GM18519 (cell line): Measurements from ENCODE around the gene PGS1.

Experiments
- ATAC-seq: cut with Tn5 transposase; IDR thresholded peaks from one replicate; pipeline ENCODE4 v1.9.1; 2021; ENCODE audit warnings: mild to moderate bottlenecking, moderate library complexity; ENCODE audit not compliant: unreplicated experiment, low FRiP score

PGS1 gene

DNA sequence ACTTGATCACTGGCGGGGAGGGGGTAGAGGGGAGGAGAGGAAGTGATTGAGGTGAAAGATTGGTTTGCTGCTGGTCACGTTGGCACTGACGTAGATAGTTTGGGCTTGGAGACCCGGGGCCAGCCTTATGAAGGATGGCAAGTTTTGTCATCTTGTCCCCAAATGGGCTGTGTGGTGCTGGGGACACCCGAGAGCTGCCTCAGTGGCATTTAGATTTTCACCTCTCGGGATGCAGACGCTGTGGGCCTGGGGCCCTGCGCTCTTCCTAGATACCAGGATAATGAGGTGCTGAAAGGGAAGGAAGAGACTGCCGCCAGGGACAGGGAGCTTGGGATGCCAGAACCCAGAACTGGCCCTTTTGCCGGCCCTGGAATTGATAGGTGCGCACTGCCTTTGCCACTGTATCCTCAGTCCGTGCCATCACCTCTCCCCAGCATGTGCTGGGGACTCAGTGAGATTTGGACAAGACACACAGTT, 17.2 kb upstream of the PGS1 start:
- no peak for ATAC-seq

DNA sequence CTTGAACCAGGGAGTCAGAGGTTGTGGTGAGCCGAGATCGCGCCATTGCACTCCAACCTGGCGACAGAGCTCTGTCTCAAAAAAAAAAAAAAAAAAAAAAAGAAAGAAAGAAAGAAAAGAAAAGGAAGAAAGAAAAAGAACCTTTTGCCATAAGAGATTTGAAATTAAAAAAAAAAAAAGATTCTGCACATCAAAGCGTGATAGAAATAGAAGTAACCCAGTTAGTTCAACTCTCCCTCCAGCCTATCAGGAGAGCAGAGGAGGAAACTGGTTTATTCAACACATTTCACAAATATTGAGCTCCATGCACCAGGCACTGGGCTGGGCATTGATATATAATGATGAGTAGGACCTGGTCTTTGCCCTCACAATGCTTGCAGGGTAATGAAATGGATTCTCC, 16.2 kb upstream of the PGS1 start:
- ATAC-seq = no peak

DNA sequence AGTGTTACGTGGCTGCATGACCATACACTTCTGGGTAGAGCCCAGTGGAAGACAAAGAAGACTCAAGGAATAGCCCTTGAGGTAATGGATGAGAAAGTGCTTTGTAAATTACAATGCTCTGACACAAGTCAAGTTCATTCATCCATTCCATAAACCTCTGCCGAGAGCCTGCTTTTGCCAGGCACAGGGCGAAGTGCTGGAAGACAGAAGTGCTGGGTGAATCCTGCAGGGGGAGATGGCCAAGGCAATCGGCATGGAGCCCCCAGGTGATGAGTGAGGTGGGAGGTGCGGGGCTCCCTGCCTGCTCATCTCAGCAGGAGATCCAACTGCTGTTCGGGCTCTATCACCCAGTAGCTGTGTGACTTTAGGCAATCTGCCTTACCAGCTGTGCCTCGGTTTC, 15.8 kb upstream of the PGS1 start:
- ATAC-seq = no peak

DNA sequence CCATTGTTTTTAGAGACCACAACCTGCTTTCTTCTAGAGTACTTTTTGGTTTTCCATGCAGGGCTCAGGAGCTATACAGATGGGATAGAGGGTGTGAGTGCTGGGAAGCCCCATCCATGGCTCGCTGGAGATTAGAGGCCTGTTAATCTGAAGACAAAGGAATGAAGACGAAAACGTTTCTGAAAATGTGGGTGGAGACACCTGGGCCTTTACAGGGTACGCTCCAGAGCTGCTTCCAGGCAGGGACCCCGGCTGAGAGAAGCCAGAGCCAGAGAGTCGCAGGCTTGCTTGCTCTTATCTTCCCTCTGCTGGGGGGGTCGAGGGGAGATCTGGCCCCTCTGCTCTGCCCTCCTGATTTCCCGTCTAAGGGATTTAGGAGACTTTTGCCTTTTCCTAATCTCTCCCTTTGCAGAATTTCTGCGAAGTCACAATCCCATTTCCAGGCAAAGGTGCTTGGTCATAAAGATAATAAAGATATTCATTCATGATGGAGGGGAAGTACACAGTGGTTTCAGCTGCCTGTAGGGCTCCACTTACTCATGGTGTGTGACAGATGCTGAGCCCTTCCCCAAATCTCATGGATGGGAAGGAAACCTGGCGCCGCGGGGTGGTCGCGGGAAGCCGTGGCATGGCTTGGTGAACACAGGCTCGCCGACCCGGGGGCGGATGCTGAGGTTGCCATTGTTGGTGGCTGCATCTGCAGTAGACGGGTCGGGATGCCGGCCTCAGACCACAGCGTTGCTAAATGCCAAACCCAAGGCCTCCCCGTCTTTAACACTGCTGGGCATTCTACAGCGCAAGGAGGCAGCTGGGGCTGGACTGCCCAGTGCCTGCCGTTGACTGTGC, 13.8 kb upstream of the PGS1 start:
- no peak for ATAC-seq

DNA sequence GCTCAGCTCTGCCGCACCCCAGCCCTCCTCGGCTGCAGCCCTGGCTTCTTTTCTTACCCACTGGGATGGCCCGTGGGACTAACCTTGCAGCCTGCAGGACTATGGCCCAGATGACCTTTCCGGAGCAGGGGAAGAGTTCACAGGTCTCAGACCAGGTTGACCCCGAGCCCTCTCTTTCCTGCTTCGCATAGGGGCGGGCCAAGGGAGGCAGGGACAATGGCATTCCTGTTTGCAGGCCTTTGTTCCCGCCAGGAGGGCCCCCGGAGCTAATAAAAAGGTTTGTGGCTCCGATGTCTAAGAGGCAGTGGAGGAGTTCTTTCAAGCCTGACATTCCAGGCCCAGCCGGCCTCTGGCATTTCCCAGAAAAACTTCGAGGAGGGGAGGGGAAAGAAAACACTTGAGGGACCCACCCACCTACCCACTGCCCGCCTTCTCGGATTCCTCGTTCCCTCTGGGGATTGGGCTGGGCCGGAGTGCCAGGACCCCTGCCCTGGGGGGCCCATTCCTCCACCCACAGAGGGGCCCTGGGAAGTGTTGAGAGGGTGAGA, 12.8 kb upstream of the PGS1 start:
- ATAC-seq = no peak

DNA sequence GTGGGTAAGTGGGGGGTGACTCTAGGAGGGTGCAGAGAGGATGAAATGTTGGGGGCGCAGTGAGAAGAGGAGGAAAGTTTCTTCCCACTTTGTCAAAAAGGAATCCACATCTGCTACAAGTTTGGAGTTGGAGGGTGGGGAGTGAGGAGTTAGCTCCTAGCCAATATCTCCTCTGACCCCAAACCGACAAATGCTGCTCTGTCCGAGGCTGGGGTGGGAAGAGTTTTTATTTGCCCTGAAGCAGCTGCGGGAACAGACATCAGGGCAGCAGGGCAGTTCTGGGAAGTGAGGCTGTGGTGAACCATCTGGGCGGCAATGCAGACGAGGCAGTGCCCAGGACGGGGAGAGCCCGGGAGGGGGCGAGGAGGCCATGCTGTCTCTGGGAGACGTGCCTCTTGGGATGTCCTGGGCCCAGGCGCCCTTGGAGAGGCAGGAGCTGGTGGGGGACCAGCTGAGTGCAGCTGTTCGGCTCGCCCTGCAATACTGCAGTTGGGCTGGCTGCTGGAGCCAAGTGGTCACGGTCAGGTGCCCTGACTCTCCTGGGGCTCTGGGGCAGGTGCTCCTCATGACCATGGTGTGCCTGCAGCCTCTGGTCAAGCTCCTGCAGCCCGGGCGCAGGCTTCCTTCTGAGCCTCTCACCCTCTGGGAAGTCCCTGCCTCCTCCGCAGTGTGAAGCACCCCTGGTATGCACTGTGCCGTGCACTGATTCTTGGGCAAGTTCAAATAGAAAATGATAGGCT, 12.2 kb upstream of the PGS1 start:
- no peak for ATAC-seq

DNA sequence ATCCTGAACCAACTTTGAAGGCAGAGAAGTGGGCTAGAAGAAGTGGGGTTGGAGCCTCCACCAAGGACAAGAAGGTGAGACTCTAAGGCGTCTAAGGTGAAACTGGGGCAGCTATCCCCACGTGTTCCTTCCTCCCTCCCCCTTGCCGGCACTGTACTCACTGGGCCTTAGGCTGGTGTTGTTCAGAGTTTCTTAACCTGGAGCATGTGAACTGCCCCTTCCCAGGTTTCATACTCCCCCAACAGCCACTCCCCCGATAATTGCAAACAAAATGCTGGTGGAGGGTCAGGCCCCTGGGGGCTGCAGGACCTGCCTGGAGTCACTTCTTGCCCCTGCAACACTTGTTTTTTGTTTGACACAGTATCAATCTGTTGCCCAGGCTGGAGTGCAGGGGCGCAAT, 11.3 kb upstream of the PGS1 start:
- ATAC-seq = no peak

DNA sequence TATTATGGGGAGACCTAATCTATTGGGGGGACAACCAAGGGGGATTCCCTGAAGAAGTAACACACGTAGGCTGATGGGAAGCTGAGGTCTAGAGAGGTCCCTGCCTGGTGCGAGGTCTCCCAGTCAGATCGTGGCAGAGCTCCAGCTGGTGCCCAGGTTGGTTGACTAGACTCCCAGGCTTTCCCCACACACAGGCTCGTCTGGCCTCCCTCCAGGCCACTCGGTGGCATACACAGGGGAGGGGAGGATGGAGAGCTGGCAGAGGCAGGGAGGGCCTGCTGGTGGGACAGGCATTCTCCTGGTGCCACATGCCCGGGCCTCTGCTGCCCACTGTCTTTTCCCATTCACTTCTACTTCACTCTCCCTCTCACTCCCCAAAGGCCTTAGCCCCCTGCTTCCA, 10.1 kb upstream of the PGS1 start:
- no peak for ATAC-seq

DNA sequence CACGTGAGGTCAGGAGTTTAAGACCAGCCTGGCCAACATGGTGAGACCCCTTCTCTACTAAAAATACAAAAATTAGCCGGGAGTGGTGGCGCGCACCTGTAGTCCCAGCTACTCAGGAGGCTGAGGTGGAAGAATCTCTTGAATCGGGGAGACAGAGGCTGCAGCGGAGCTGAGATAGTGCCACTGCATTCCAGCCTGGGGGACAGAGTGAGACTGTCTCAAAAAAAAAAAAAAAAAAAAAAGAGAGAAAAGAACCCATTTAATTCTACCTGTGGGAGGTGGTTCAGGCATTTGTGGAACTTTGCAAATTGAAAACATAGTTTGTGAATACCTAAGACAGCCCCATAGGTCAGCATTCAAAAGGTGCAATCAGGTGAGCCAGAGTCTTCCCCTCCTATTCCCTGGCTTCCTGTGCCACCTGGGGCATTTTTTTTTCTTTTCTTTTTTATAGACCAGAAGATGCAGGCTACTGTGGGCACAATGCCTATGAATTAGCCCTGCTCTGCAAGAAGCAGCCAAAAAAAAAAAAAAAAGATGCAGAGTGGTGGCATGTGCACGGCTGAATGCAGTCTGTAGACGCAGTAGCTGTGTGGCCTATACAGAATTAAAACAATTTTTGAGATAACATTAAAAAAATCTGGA, 9.5 kb upstream of the PGS1 start:
- no peak for ATAC-seq

DNA sequence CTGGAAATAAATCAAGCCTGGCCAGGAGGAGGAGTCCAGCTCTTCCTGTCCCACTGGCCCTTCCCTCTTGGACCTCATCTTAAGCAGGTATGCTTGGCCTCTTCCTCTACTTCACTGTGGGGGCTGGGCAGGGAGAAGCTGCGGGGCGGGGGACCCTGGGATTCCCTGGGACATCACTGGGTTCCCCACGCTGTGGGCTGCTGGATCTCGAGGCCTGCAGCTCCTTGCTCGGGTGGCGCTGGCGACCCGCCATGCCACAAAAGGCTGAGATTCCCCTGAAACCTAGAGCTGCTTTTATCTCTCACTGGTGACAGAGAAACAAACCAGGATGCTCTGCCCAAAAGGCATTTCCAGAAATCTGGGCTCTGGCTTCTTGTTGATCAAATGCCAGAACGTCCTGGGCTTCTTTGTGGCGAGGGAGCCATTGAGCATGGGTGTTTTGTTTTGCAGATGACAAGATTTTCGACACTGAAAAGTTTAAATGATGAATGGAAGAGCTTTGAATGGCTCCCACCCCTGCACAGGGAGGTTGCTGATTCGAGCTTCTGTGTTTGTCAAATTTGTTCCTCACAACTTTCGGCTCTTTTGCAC, 8.6 kb upstream of the PGS1 start:
- no peak for ATAC-seq

DNA sequence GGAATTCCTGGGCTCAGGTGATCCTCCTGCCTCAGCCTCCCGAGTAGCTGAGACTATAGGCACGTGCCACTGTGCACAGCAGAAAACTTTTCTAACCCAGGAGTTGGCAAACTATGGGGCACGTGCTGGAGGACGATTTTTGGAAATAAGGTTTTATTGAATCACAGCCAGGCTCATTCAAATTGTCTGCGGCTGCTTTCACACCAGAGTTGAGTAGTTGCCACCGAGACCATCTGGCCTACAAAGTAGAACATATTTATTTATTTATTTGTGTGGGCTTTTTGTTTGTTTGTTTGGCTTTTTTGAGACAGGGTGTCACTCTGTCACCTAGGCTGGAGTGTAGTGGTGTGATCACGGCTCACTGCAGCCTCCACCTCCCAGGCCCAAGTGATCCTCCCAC, 7.4 kb upstream of the PGS1 start:
- no peak for ATAC-seq

DNA sequence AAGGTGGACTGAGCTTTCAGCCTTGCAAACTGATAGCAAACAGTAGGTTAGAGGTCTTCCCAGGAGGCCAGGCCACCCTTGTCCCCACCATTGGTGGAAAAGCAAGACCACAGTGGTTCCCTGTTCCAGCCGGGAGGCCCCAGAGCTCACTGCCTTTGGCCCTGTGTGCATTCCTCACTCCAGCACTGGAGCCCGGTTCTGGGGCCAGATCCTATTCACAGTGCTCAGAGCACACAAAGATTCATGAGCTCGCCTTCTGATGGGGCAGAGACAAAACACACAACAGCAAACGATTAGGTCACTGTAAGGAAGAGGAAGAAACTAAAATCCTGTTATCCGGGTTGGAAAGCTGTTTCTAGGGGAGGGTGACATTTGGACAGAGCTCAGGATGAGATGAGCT, 5.6 kb upstream of the PGS1 start:
- ATAC-seq = no peak

DNA sequence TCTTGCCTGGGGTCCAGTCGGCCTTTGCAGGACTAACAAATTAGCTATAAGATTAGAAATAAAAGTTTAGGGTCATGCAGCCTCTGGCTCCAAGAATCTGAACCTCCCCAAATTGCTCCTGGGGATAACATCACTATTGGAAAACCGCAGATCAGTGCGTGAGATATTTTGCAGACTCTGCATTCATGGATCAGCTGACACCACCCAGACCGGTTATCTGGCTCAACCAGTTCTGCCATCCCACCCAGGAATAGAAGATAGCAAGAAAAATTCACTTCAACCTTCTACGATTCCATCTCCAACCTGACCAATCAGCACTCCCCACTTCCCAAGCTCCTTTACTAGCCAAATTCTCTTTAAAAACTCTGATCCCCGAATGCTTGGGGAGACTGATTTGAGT, 4.3 kb upstream of the PGS1 start:
- no peak for ATAC-seq

DNA sequence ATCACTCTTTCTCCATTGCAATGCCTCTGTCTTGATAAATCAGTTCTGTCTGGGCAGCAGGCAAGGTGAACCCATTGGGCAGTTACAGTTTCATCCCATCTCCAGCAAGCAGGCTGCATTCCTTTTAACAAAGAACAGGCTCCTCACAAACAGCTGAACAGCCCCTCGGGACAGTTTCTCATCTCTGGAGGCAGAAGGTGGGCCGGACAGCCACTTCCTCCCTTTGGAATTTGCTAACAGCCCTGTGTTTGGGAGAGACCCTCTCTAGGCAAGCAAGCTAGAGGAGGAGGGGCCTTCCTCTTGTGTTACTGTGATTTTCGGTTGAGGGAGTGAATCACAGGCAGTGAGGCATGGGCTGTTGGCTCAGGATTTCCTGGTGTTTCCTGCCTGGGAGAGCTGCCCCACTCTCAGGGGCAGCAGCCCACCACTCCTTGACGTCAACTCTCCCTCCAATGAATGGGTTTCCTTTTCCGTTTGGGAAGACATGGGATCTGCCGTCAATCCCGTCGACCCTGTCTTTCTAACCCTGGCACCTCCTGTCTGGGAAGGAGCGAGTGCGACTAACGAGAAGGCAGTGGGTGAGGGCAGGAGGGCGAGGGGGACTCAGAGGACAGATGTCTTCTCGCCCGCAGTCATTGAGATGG, 3.7 kb upstream of the PGS1 start:
- no peak for ATAC-seq

DNA sequence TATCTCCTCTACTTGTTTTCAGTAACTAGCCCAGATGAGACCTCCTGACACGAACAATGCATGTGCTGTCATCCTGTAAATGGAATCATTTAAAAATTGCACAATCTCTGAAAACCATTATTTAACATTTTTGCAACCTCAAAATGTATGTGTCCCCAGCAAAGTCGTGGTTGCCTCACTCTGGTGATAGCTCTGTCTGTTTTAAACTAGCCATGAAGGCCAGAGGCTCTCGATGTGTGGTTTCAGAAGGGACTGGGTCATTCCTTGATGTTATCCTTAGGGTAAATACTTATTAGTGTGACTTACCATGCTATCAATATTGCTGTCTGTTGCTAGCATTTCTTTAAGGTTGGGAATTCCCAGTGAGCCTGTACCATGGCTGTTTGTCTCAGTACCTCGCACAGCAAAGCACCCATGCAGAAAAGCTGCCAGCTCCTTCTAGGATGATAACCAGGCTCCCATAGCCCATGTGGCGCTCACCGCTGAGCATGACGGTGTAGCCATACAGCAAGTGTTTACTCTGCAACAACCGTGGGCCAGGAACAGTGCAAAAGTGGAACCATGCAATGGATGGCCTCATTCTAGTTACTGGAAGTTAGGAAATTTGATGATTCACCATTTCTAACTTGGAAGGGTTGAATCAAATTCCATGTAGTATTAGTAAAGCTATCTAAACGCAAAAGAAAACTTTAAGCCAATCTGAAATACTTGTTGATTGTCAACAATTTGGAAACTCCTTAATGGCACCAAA, 2.9 kb upstream of the PGS1 start:
- ATAC-seq = no peak

DNA sequence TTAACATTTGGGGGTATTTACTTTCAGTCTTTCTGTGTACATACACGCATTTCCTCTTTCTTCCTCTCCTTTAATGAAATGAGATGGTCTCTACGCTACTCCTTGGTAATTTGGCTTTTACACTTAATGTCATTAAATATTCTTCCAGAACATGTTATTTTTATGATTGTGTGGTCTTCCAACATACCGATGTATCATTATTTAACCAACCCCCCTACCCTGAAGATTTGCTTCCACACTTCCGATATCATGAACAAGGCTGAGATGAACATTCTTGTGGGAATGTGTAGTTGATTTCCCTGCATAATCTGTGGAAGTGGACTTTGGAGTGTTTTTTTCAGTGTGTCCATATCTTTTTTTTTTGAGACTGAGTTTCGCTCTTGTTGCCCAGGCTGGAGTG, 2.3 kb upstream of the PGS1 start:
- no peak for ATAC-seq

DNA sequence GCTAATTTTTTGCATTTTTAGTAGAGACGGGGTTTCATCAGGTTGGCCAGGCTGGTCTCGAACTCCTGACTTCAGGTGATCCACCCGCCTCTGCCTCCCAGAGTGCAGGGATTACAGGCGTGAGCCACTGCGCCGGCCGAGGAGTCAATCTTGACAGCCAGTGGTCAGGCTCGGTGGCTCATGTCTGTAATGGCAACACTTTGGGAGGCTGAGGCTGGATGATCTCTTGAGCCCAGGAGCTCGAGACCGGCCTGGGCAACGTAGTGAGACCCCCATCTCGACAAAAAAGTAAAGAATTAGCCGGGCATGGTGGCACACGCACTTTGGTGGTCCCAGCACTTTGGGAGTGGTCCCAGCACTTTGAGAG, 608 bp upstream of the PGS1 start:
- no peak for ATAC-seq

DNA sequence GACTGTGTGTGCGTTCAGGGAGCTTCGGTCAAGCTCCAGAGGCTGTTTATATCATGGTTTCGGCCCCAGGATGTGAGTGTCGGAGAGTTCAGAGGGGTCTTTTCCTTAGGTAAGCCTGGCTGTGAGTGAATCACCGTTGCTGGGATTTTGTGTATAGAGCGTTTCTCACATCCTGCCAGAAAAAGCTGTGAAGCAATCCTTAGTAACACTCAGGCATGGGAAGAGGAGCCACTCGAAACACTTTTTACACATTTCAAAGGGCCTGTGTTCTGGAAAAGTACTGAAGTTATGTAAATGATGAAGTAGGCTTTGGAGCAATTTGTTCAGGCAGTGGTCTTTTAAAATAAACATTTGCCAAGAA, 662 bp downstream of the PGS1 start:
- ATAC-seq = no peak

DNA sequence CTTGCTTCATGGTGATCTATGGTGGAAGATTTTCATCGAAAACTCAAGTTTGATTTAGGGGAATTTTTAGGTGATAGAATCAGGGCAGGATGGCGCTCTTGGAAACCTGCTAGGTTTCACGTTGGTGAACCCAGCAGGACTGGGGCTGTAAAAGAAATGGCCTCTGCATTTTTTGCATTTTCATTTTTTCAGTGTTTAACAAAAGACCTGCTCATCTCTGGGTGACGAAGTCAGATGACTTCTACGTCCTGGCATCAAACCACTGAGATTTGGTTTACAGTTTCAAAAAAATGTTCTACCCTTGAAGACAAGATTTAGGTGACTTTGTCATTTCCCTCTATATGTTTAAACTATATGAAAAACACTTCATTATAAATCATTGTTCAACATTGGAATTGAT, 1.9 kb downstream of the PGS1 start:
- no peak for ATAC-seq
